SK-N-SH (cell line): ENCODE results near the gene HSD17B4. TPM values are rescaled to one million over a fixed set of nuclear protein-coding genes. Genes with fewer than 3 reads are reported as not detected.

Experiments used
- CTCF ChIA-PET: fragments of 300-600, 350-600 bp; formaldehyde crosslinking; extraction: SDS; loops from one replicate; lab custom pipeline; 2021; lab: Yijun Ruan, JAX
- POLR2A ChIA-PET: fragments of 350-600 bp; sonication (Branson Sonifier 250); formaldehyde crosslinking; extraction: SDS; loops from one replicate; lab custom pipeline; 2020; ENCODE audit warnings: antibody characterized with exemption, inconsistent platforms; lab: Yijun Ruan, JAX
- DNase-seq: peaks from one replicate; pipeline ENCODE4 v3.0.0; 2012
- H2AFZ ChIP-seq: fragments of 200-600 bp; sonication (generic); 2 replicates; pipeline ENCODE4 v1.8.1; 2016; ENCODE audit warnings: antibody characterized with exemption, mild to moderate bottlenecking, low read depth
- H3F3A ChIP-seq: fragments of 200-600 bp; sonication (generic); replicated peaks from 2 replicates; pipeline ENCODE3; 2016; ENCODE audit warnings: antibody characterized with exemption, mild to moderate bottlenecking; ENCODE audit not compliant: insufficient read depth
- H3K27ac ChIP-seq, 2 experiments: fragments of 200-500 bp in 1 of 2; fragments of 200-600 bp in 1 of 2; sonication (Bioruptor generic) in 1 of 2; sonication (generic), shearing (Covaris generic) in 1 of 2; 2 replicates each; pipeline versions ENCODE4 v1.5.1 to v1.6.1; 2014 to 2016; ENCODE audit warnings: low read depth in 2 of 2, inconsistent platforms in 1 of 2, low read length in 1 of 2, mild to moderate bottlenecking in 1 of 2, mixed read lengths in 1 of 2
- H3K27me3 ChIP-seq: fragments of 200-600 bp; sonication (generic), shearing (Covaris generic); 2 replicates; pipeline ENCODE4 v1.6.1; 2016; ENCODE audit warnings: mixed run types; ENCODE audit not compliant: insufficient read depth
- H3K36me3 ChIP-seq, 2 experiments: fragments of 200-500 bp in 1 of 2; fragments of 200-600 bp in 1 of 2; sonication (Bioruptor generic) in 1 of 2; sonication (generic) in 1 of 2; replicated peaks in 1 of 2; 2 replicates each; pipeline versions ENCODE3 to v1.5.1; 2014 to 2016; ENCODE audit warnings: low read length in 1 of 2, mild to moderate bottlenecking in 1 of 2; ENCODE audit not compliant: insufficient read depth in 2 of 2, control insufficient read depth in 1 of 2
- H3K4me1 ChIP-seq, 2 experiments: fragments of 200-500 bp in 1 of 2; fragments of 200-600 bp in 1 of 2; sonication (Bioruptor generic) in 1 of 2; sonication (generic), shearing (Covaris generic) in 1 of 2; 2 replicates each; pipeline versions ENCODE4 v1.5.1 to v1.6.1; 2014 to 2016; ENCODE audit warnings: low read depth in 1 of 2, low read length in 1 of 2, mixed run types in 1 of 2; ENCODE audit not compliant: insufficient read depth in 2 of 2, control insufficient read depth in 1 of 2
- H3K4me2 ChIP-seq: fragments of 200-600 bp; sonication (generic), shearing (Covaris generic); 2 replicates; pipeline ENCODE4 v1.6.1; 2017; ENCODE audit warnings: mixed run types
- H3K4me3 ChIP-seq, 2 experiments: fragments of 200-500 bp in 1 of 2; fragments of 200-600 bp in 1 of 2; sonication (Bioruptor generic) in 1 of 2; sonication (generic), shearing (Covaris generic) in 1 of 2; 2 replicates each; pipeline versions ENCODE4 v1.5.1 to v1.8.1; 2014 to 2016; ENCODE audit warnings: low read depth in 2 of 2, inconsistent platforms in 1 of 2, low read length in 1 of 2, mild to moderate bottlenecking in 1 of 2, mixed read lengths in 1 of 2, moderate library complexity in 1 of 2
- H3K79me2 ChIP-seq: fragments of 200-600 bp; sonication (generic); 2 replicates; pipeline ENCODE4 v1.8.1; 2017; ENCODE audit warnings: mild to moderate bottlenecking; ENCODE audit not compliant: insufficient read depth
- H3K9ac ChIP-seq: fragments of 200-600 bp; sonication (generic); 2 replicates; pipeline ENCODE4 v1.6.1; 2017; ENCODE audit warnings: mixed run types
- H3K9me2 ChIP-seq: fragments of 200-600 bp; sonication (generic); 2 replicates; pipeline ENCODE4 v1.6.1; 2017; ENCODE audit warnings: mixed run types
- H3K9me3 ChIP-seq: fragments of 200-600 bp; sonication (generic); 2 replicates; pipeline ENCODE4 v1.6.1; 2017; ENCODE audit warnings: mixed run types, mild to moderate bottlenecking, moderate library complexity
- H4K20me1 ChIP-seq: fragments of 200-600 bp; sonication (generic); 2 replicates; pipeline ENCODE4 v1.6.1; 2017; ENCODE audit warnings: mild to moderate bottlenecking, mixed run types; ENCODE audit not compliant: insufficient read depth
- ELF1 ChIP-seq: IDR thresholded peaks from 2 replicates; pipeline ENCODE4 v1.4.0; 2012
- EP300 ChIP-seq, 2 experiments: IDR thresholded peaks; 2 replicates each; pipeline versions ENCODE4 v1.4.0 to v1.6.1; 2012; ENCODE audit warnings: borderline replicate concordance in 1 of 2, low read depth in 1 of 2, low read length in 1 of 2
- EZH2phosphoT487 ChIP-seq: fragments of 200-600 bp; sonication (generic); IDR thresholded peaks from 2 replicates; pipeline ENCODE4 v1.6.1; 2017; ENCODE audit warnings: low read depth, mixed run types, mild to moderate bottlenecking, antibody characterized with exemption, moderate library complexity, borderline replicate concordance
- GABPA ChIP-seq: IDR thresholded peaks from 2 replicates; pipeline ENCODE4 v1.4.0; 2012; ENCODE audit warnings: low read depth, mild to moderate bottlenecking
- GATA2 ChIP-seq: sonication (generic); formaldehyde crosslinking; IDR thresholded peaks from 2 replicates; pipeline ENCODE4 v1.5.0; 2020; ENCODE audit warnings: mild to moderate bottlenecking, missing genetic modification reagents
- JUND ChIP-seq: IDR thresholded peaks from 2 replicates; pipeline ENCODE4 v1.4.0; 2012
- MEF2A ChIP-seq: IDR thresholded peaks from 2 replicates; pipeline ENCODE4 v1.4.0; 2012; ENCODE audit warnings: low read depth, borderline replicate concordance
- MXI1 ChIP-seq: IDR thresholded peaks from 2 replicates; pipeline ENCODE4 v1.6.1; 2012; ENCODE audit warnings: mild to moderate bottlenecking, low read depth, low read length, improper control_type of control experiment
- NFIC ChIP-seq: IDR thresholded peaks from 2 replicates; pipeline ENCODE4 v1.4.0; 2012; ENCODE audit warnings: borderline replicate concordance
- SIN3A ChIP-seq: IDR thresholded peaks from 2 replicates; pipeline ENCODE4 v1.6.1; 2012; ENCODE audit warnings: low read depth, mild to moderate bottlenecking, low read length, moderate library complexity, borderline replicate concordance
- SMC3 ChIP-seq: IDR thresholded peaks from 2 replicates; pipeline ENCODE4 v1.6.1; 2012; ENCODE audit warnings: low read depth, low read length, improper control_type of control experiment
- YY1 ChIP-seq: IDR thresholded peaks from 2 replicates; pipeline ENCODE4 v1.4.0; 2012; ENCODE audit warnings: low read depth, mild to moderate bottlenecking
- WGBS: methylation state at CpG from one replicate; pipeline ENCODE4 v1.1.6; 2017; ENCODE audit warnings: low lambda C conversion rate; 5-methylcytosine and 5-hydroxymethylcytosine counted together
- polyA plus RNA-seq, 3 experiments: library from polyadenylated mRNA; depleted of rRNA; stranded (reverse); fragments of >200 nt; gene quantifications; 2 replicates each; pipeline ENCODE4 v1.2.3, GENCODE V29; 2012
- TF ChIP-seq, protein P1 (sequence below): fragments of 200-600 bp; sonication (generic); IDR thresholded peaks from 2 replicates; pipeline ENCODE4 v1.6.1; 2017; ENCODE audit warnings: antibody characterized with exemption, mild to moderate bottlenecking, moderate library complexity
- TF ChIP-seq, protein P2 (sequence below): IDR thresholded peaks from 2 replicates; pipeline ENCODE4 v1.4.0; 2012; ENCODE audit warnings: low read depth
- TF ChIP-seq, protein P3 (sequence below): fragments of 150-350 bp; IDR thresholded peaks from 2 replicates; pipeline ENCODE4 v1.6.1; 2016; ENCODE audit warnings: mild to moderate bottlenecking, low read depth, low read length

Gene HSD17B4
- polyA plus RNA-seq, 1 of the 3 experiments (the other 2 are of a cell fraction) = 119 TPM

DNA sequence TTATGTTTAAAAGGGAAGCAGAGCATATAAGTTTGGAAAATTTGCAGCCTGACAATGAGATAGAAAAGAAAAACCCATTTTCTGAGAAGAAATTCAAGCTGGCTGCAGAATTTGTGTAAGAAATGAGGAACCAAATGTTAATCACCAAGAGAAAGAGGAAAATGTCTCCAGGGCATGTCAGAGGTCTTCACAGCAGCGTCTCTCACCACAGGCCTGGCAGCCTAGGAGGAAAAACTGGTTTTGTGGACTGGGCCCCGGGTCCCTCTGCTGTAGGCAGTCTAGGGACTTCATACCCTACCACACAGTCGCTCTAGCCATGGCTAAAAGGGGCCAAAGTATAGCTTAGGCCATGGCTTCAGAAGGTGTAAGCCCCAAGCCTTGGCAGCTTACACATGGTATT lies 32.1 kb upstream of the HSD17B4 start:
- ChIA-PET CTCF (interaction anchor here (3.9 kb wide), 1 partner anchor 8 kb away, joined by 27 read pairs; no protein-coding TSS in a partner anchor), POLR2A (no interaction called here)
- Histone ChIP-seq H3K27me3 (no peaks in the 10 kb centered on the region), H3K9me3 (no peaks in the 10 kb centered on the region)
- TF ChIP-seq EZH2phosphoT487 = no peak
- TF ChIP-seq MEF2A = no peak
- TF ChIP-seq, protein P1, sequence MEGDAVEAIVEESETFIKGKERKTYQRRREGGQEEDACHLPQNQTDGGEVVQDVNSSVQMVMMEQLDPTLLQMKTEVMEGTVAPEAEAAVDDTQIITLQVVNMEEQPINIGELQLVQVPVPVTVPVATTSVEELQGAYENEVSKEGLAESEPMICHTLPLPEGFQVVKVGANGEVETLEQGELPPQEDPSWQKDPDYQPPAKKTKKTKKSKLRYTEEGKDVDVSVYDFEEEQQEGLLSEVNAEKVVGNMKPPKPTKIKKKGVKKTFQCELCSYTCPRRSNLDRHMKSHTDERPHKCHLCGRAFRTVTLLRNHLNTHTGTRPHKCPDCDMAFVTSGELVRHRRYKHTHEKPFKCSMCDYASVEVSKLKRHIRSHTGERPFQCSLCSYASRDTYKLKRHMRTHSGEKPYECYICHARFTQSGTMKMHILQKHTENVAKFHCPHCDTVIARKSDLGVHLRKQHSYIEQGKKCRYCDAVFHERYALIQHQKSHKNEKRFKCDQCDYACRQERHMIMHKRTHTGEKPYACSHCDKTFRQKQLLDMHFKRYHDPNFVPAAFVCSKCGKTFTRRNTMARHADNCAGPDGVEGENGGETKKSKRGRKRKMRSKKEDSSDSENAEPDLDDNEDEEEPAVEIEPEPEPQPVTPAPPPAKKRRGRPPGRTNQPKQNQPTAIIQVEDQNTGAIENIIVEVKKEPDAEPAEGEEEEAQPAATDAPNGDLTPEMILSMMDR = no peak
- no peak for TF ChIP-seq MXI1
- no peak for TF ChIP-seq SIN3A
- TF ChIP-seq JUND = no peak
- no peak for TF ChIP-seq NFIC
- no peak for TF ChIP-seq GABPA
- TF ChIP-seq, protein P2, sequence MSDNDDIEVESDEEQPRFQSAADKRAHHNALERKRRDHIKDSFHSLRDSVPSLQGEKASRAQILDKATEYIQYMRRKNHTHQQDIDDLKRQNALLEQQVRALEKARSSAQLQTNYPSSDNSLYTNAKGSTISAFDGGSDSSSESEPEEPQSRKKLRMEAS = no peak
- TF ChIP-seq, all 33 proteins: peak for 0
- H3K36me3 ChIP-seq = no peaks in the 10 kb centered on the region
- H2AFZ ChIP-seq = no peak overlapping the region
- H3K9me2 ChIP-seq = no peaks in the 10 kb centered on the region
- H3K27ac ChIP-seq = no peak overlapping the region
- no peaks in the 10 kb centered on the region; a peak in 1 of 4 replicates for H3K4me1 ChIP-seq
- H3K9ac ChIP-seq = no peak overlapping the region
- no peaks in the 10 kb centered on the region for H3K79me2 ChIP-seq
- H3K4me3 ChIP-seq = no peak overlapping the region
- 39% methylated on average over 3 of the region's 3 CpGs for WGBS
- no peaks in the 10 kb centered on the region for H4K20me1 ChIP-seq
- no peak for DNase-seq
- H3K4me2 ChIP-seq = no peak overlapping the region
- H3F3A ChIP-seq = no peaks in the 10 kb centered on the region

DNA sequence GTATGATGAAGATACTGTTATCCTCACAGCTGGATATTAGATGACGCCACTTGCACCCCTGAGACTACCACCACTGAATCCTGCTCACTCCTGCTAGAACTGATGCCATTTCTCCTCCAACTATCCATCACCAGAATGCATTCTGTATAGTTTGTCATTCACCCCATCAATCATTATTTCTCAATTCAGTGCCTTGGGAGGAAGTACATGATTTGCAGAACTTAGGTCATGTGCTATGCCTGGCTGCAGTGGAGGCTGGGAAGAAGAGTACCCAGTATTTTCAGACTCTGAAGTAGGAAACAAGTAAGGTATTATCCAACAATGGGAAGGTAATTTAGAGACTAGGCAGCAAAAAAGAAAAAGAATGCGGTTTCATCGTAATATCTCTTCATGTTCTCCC lies 26.2 kb upstream of the HSD17B4 start:
- WGBS = 92% methylated on average over 3 of the region's 3 CpGs
- Histone ChIP-seq H3K79me2 (no peaks in the 10 kb centered on the region), H3K4me2 (no peak overlapping the region), H3K9me2 (no peaks in the 10 kb centered on the region), H3K27me3 (no peaks in the 10 kb centered on the region; the same call in 1 of the 2 replicates), H3K4me1 (no peaks in the 10 kb centered on the region), H3K9ac (no peak overlapping the region), H4K20me1 (no peaks in the 10 kb centered on the region), H3F3A (no peaks in the 10 kb centered on the region), H3K9me3 (no peaks in the 10 kb centered on the region), H3K4me3 (no peak overlapping the region), H2AFZ (no peak overlapping the region), H3K27ac (no peak overlapping the region), H3K36me3 (no peaks in the 10 kb centered on the region)
- POLR2A ChIA-PET = no interaction called here
- TF ChIP-seq GATA2 (no peak), ELF1 (no peak), YY1 (no peak), NFIC (no peak), SMC3 (no peak), EP300 (IDR thresholded peaks at IDR 0.05; ENCODE audit: borderline replicate concordance in 1 of 2, low read depth in 1 of 2, low read length in 1 of 2) (no peak), MXI1 (no peak), JUND (no peak)
- TF ChIP-seq, protein P3, sequence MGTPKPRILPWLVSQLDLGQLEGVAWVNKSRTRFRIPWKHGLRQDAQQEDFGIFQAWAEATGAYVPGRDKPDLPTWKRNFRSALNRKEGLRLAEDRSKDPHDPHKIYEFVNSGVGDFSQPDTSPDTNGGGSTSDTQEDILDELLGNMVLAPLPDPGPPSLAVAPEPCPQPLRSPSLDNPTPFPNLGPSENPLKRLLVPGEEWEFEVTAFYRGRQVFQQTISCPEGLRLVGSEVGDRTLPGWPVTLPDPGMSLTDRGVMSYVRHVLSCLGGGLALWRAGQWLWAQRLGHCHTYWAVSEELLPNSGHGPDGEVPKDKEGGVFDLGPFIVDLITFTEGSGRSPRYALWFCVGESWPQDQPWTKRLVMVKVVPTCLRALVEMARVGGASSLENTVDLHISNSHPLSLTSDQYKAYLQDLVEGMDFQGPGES = no peak
- CTCF ChIA-PET = interaction anchor here (1.0 to 1.2 kb wide), 2 partner anchors 12 to 14 kb away, joined by 3 to 4 read pairs; no protein-coding TSS in a partner anchor
- no peak for DNase-seq
